ENCODE measurements around the gene OGDH.
"Not testable (repeated sequence)": the region's sequence is repeated elsewhere in the genome, so short reads cannot be mapped to it uniquely, and the experiment has no call there.

Gene OGDH

DNA sequence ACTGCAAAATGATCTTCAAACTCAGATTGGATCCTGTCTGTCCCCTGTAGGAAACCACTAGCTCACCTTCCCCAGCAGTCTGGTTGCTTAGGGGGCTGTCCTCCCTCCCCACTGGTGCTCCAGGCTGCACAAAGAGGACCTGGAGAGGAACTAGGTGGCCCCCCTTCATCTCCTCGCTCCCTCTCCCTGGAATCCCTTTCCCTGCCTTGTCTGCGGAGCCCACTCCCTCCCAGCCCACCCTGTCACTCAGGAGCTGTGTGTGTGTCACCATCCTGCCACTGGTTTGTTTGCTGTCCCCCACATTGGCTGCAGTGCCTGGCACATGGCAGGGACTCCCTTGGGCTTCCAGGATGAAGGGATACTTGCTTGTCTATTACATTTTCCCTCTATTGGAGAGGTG is 106.7 kb downstream of the OGDH start:
- no peak overlapping the region for H3K4me3 ChIP-seq (ENCODE audit: low read depth, low read length)
- TF ChIP-seq, protein P1, sequence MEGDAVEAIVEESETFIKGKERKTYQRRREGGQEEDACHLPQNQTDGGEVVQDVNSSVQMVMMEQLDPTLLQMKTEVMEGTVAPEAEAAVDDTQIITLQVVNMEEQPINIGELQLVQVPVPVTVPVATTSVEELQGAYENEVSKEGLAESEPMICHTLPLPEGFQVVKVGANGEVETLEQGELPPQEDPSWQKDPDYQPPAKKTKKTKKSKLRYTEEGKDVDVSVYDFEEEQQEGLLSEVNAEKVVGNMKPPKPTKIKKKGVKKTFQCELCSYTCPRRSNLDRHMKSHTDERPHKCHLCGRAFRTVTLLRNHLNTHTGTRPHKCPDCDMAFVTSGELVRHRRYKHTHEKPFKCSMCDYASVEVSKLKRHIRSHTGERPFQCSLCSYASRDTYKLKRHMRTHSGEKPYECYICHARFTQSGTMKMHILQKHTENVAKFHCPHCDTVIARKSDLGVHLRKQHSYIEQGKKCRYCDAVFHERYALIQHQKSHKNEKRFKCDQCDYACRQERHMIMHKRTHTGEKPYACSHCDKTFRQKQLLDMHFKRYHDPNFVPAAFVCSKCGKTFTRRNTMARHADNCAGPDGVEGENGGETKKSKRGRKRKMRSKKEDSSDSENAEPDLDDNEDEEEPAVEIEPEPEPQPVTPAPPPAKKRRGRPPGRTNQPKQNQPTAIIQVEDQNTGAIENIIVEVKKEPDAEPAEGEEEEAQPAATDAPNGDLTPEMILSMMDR (IDR thresholded peaks at IDR 0.05; ENCODE audit: borderline replicate concordance, insufficient read depth, low read depth, low read length), result no peak

DNA sequence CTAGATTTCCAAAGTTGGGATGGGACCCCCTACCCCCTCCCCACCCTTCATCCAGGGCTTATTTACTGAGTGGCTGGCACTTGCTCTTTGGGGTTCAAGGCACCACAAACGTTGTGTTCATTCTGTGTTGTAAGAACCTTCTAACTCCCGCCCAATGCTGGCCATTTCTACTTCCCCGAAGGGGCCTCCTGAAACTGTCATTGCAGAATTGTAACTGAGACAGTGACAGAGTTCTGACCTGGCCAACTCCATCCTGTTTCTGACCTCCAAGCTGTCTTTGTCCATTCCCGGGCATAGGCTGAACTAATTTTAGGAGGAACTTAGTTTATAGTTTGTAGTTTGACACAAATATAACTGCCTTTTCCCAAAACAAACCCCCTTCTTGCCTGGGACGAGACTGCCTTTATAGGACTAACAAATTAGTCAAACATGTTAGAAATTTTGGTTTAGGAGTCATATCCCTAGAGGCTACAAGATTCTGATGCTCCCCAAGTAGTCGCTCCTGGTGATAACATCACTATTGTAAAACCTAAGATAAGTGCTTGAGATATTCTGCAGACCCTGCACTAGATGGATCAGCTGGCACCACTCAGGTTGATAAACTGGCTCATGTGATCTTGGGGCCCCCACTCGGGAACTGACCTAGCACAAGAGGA is 107.4 kb downstream of the OGDH start:
- TF ChIP-seq, protein P1 (IDR thresholded peaks at IDR 0.05; ENCODE audit: borderline replicate concordance, insufficient read depth, low read depth, low read length), result no peak
- no peak overlapping the region for H3K4me3 ChIP-seq (ENCODE audit: low read depth, low read length)

DNA sequence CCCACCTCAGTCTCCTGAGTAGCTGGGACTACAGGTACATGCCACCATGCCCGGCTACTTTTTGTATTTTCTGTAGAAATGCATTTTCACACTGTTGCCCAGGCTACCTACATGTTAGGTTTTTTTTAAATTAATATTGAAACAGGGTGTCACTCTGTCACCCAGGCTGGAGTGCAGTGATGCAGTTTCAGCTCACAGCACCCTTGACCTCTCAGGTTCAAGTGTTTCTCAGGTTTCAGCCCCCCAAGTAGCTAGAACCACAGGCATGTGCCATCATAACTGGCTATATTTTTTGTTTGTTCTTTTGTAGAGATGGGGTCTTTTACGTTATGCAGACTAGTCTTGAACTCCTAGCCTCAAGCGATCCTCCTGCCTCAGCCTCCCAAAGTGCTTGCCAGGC is 109.8 kb downstream of the OGDH start:
- no peak overlapping the region for H3K4me3 ChIP-seq (ENCODE audit: low read depth, low read length)
- TF ChIP-seq, protein P1 (IDR thresholded peaks at IDR 0.05; ENCODE audit: borderline replicate concordance, insufficient read depth, low read depth, low read length), result no peak

DNA sequence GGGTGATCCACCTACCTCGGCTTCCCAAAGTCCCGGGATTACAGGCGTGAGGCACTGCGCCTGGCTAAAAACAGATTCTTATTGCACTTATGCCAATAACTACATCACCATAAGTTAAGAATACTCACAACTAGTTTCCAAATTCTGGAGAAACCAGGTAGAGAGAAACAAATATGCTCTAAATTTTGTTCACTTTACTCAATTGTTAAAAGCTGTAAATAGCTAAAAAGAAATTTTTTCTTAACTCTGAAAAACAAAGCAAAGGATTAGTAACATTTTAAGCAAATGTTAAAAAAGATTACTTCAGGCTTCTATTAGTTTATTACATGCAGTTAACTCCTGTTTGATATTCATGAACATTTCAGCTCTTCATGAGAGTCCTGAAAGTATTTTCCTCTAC is 113.9 kb downstream of the OGDH start:
- no peak overlapping the region for H3K4me3 ChIP-seq (ENCODE audit: low read depth, low read length)
- TF ChIP-seq, protein P1 (IDR thresholded peaks at IDR 0.05; ENCODE audit: borderline replicate concordance, insufficient read depth, low read depth, low read length), result no peak

DNA sequence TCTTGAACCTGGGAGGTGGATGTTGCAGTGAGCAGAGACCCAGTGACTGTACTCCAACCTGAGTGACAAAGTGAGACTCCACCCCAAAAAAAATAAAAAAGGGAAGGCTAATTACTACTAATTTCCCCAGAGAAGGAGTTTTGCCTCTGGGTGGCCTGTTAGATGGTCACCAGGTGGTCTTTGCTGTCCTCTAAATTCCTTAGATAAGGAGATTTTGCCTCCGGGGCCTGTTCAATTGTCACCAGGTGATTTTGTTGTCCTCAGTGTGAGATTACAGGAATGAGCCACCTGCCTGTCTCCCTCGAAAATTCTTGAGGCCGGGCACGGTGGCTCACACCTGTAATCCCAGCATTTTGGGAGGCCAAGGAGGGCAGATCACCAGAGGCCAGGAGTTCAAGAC is 117.8 kb downstream of the OGDH start:
- TF ChIP-seq, protein P1 (IDR thresholded peaks at IDR 0.05; ENCODE audit: borderline replicate concordance, insufficient read depth, low read depth, low read length), result no peak
- H3K4me3 ChIP-seq (ENCODE audit: low read depth, low read length), result no peak overlapping the region

DNA sequence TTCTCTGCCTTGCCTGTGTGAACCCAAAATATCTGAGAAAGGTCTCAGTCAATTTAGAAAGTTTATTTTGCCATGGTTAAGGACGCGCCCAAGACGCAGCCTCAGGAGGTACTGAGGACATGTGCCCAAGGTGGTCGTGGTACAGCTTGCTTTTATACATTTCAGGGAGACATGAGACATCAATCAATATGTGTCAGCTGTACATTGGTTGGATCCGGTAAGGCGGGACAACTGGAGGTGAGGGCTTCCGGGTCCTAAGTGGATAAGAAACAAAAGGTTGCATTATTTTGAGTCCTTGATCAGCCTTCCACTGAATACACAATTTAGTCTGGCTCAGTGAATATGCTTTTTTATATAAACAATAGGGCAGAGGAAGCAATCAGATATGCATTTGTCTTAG is 119.8 kb downstream of the OGDH start:
- H3K4me3 ChIP-seq (ENCODE audit: low read depth, low read length), result not testable (repeated sequence)

DNA sequence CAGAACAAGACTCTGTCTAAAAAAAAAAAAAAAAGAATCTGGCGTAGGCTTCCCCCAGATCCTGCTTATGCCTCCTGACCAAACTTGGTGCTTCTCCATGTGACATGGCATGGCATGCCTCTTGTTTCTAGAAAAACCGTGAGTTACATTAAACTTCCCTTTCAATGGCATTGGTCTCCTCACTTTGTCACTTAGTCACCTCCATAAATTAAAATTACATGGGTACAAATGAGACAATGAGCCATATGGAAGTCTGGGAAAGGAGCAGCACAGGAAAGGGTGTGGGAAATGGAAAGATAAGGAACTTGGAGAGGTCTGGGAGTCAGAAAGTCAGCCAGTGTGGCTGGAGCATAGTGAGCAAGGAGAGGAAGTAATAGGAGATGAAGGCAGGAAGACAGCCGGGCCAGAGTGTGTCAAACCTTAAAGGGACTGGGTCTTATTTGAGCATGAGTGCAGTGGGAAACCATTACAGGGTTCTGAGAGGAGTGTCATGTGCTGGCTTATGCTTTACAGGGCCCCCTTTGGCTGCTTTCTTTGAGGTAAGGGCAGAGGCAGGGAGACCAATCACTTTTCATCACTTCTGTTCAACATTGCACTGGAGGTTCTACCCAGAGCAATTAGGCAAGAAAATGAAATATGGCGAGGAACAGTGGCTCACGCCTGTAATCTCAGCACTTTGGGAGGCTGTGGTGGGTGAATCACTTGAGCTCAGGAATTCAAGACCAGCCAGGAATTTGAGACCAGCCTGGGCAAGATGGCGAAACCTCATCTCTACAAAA is 120.9 kb downstream of the OGDH start:
- no peak overlapping the region for H3K4me3 ChIP-seq (ENCODE audit: low read depth, low read length)
- TF ChIP-seq, protein P1 (IDR thresholded peaks at IDR 0.05; ENCODE audit: borderline replicate concordance, insufficient read depth, low read depth, low read length), result no peak
